Prostate gland (tissue), 2 donors: ENCODE data around the gene TEPSIN. TPM values are rescaled to one million over a fixed set of nuclear protein-coding genes. Genes with fewer than 3 reads are reported as not detected.

ENCODE experiments used
- DNase-seq: peaks from one replicate; pipeline ENCODE4 v3.0.0-alpha.2; 2019; ENCODE audit warnings: low spot score
- H3K27ac ChIP-seq, 2 donors: fragments of 200-600 bp; sonication (generic); 2 replicates each; pipeline ENCODE4 v1.5.1; 2017 to 2019
- H3K27me3 ChIP-seq: fragments of 200-600 bp; sonication (generic); replicated peaks from 2 replicates; pipeline ENCODE4 v1.5.1; 2019; ENCODE audit not compliant: insufficient read depth
- H3K36me3 ChIP-seq, 2 donors: fragments of 200-600 bp; sonication (generic); 1 replicate in 1 of 2; 2 replicates in 1 of 2; pipeline versions ENCODE4 v1.5.1 to v1.8.1; 2017 to 2019
- H3K4me1 ChIP-seq: fragments of 200-600 bp; sonication (generic); replicated peaks from 2 replicates; pipeline ENCODE4 v1.5.1; 2019
- H3K4me3 ChIP-seq, 2 donors: fragments of 200-600 bp; sonication (generic); 2 replicates each; pipeline ENCODE4 v1.5.1; 2017 to 2019
- H3K9me3 ChIP-seq: fragments of 200-600 bp; sonication (generic); 2 replicates; pipeline ENCODE4 v1.5.1; 2017
- POLR2A ChIP-seq: fragments of 450-650 bp; IDR thresholded peaks from one replicate; pipeline ENCODE4 v1.6.1; 2016; ENCODE audit warnings: antibody characterized with exemption, mild to moderate bottlenecking
- POLR2AphosphoS5 ChIP-seq: sonication (generic); formaldehyde crosslinking; IDR thresholded peaks from one replicate; pipeline ENCODE4 v1.6.1; 2017; ENCODE audit warnings: antibody characterized with exemption
- WGBS: methylation state at CpG from one replicate; pipeline ENCODE4 v1.1.5; 2018; 5-methylcytosine and 5-hydroxymethylcytosine counted together
- intact Hi-C: fragments of 100-400 bp; cut with DNase I; formaldehyde crosslinking; loops from one replicate; pipeline ENCODE4 v1.14.2; 2022
- total RNA-seq, 2 donors: library from RNA; depleted of rRNA; stranded (reverse); fragments of >200 nt; gene quantifications; one replicate each; pipeline ENCODE4 v1.1.0, GENCODE V29; 2016
- TF ChIP-seq, protein P1 (sequence below), 4 experiments: fragments of 200-600 bp in 2 of 4; fragments of 450-650 bp in 2 of 4; sonication (generic) in 2 of 4; IDR thresholded peaks; 1 replicate in 3 of 4; 2 replicates in 1 of 4; pipeline ENCODE4 v1.5.1; 2016 to 2019; ENCODE audit warnings: antibody characterized with exemption in 4 of 4, mild to moderate bottlenecking in 2 of 4, moderate library complexity in 2 of 4

TEPSIN gene
- total RNA-seq, 2 donors from 2014 or later = 35.6 to 81.5 TPM

DNA sequence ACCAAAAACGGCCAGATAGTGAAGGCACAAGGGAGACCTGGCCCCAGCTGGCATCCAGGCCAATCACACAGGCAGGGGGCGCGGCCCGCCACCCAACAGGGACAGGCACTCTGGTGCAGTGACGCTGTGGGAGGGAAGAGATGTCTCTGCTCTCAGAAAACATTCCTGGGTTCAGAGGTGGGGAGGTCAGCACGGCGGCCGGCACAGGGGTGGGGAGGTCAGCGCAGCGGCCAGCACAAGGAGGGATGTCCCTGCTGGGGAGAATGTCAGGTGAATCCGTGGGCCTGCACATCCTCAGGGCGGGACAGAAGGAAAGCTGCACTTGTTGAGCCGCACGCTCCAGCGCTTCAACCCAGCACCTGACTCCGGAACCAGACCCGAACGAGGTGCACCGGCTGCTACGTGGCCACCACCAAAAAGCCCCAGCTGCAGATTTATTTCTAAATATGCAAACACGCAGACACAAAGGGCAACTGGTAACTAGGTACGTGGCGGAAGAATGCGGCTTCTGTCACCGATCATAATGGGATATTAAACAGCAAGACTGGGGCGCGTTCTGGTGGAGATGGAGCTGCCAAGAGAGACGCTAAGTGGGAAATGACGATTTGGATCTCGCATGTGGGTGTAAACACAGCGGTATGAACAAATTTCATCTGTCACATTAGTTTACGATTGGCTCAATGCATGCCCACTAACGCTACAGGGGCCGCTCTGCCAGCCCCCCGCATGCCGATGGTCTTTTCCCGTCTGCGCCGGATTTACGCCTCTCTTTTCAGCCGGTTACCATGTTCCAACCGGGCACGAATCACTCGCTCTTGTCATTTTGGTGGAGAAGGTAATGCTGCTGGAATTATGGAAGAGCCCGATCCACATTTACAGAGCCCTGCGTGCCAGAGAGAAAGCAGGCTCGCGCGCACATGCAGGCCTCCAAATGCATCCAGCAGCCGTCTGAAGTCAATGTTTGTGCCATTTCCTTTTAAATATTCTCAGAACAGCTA lies 40.7 kb upstream of the TEPSIN start:
- no peaks in the 10 kb centered on the region for H3K27me3 ChIP-seq
- TF ChIP-seq POLR2AphosphoS5 (no peak), POLR2A (no peak)
- TF ChIP-seq, protein P1, sequence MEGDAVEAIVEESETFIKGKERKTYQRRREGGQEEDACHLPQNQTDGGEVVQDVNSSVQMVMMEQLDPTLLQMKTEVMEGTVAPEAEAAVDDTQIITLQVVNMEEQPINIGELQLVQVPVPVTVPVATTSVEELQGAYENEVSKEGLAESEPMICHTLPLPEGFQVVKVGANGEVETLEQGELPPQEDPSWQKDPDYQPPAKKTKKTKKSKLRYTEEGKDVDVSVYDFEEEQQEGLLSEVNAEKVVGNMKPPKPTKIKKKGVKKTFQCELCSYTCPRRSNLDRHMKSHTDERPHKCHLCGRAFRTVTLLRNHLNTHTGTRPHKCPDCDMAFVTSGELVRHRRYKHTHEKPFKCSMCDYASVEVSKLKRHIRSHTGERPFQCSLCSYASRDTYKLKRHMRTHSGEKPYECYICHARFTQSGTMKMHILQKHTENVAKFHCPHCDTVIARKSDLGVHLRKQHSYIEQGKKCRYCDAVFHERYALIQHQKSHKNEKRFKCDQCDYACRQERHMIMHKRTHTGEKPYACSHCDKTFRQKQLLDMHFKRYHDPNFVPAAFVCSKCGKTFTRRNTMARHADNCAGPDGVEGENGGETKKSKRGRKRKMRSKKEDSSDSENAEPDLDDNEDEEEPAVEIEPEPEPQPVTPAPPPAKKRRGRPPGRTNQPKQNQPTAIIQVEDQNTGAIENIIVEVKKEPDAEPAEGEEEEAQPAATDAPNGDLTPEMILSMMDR (IDR thresholded peaks at IDR 0.05) = no peak

DNA sequence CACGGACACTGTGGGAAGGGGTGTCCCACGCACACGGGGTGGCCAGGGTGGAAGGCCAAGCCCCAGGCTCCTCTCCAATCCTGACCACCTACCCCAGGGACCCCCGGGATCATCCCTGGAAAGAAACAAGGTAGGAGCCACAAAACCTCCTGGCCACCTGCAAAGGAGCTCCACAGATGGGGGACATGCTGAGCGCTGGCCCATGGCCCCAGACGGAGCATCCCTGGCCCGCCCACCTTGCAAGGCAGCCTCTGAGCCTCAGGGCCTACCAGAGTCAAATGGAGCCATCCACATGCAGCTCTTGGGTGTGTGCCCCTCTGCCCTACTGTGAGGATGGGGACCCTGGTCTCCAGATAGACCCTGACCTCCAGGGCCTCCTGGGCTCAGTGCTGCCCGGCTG lies 40.0 kb upstream of the TEPSIN start:
- 94% methylated on average over 4 of the region's 8 CpGs for WGBS

More for the DNA sequence above, 40.7 kb upstream of the TEPSIN start:
- Histone ChIP-seq H3K27ac (no peak overlapping the region), H3K36me3 (peaks cover 0 to 3% of the 10 kb centered on the region in 2 donors), H3K4me1 (peaks cover 12% of the 10 kb centered on the region), H3K9me3 (no peaks in the 10 kb centered on the region), H3K4me3 (no peak overlapping the region)
- 97% methylated on average over 50 of the region's 50 CpGs for WGBS
- DNase-seq = no peak
- intact Hi-C loops = no loop called here

GRCh38 chr17:81277946-81278693 lies 39.3 kb upstream of the TEPSIN start:
- Histone ChIP-seq H3K4me1 (peaks cover 12% of the 10 kb centered on the region), H3K4me3 (no peak overlapping the region), H3K36me3 (peaks cover 0 to 5% of the 10 kb centered on the region in 2 donors), H3K27me3 (no peaks in the 10 kb centered on the region), H3K9me3 (no peaks in the 10 kb centered on the region), H3K27ac (peak overlapping the region in 1 of 2 donors; percentile 20)
- DNase-seq = no peak
- TF ChIP-seq POLR2A (no peak), POLR2AphosphoS5 (no peak)
- TF ChIP-seq, protein P1 (IDR thresholded peaks at IDR 0.05) = no peak
- WGBS = 64% methylated on average over 19 of the region's 20 CpGs
- intact Hi-C loops = no loop called here

More for the DNA sequence above, 40.0 kb upstream of the TEPSIN start:
- Histone ChIP-seq H3K36me3 (peaks cover 0 to 5% of the 10 kb centered on the region in 2 donors), H3K4me3 (no peak overlapping the region), H3K27me3 (no peaks in the 10 kb centered on the region), H3K27ac (no peak overlapping the region), H3K9me3 (no peaks in the 10 kb centered on the region), H3K4me1 (peaks cover 12% of the 10 kb centered on the region)
- TF ChIP-seq POLR2AphosphoS5 = no peak
- no peak for TF ChIP-seq POLR2A
- TF ChIP-seq, protein P1 (IDR thresholded peaks at IDR 0.05) = no peak
- intact Hi-C loops = no loop called here
- no peak for DNase-seq

DNA sequence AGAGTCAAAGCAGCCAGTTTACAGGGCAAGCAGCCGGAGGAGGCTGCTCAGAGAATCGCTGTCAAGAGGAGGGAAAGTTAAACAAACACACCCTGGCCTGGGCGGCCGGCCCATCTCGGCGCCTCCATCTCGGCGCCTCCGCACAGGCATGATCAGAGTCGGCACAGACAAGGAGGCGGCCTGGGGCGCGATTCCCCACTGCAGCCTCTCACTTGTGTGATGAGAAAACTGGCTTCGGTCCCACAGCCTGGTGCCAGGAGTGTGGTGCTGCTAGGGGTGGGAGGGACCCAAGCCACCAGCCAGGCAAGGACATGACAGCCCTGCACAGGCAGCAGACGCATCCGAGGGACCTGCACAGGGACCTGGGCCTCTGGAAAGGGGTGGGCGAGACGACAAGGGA lies 38.6 kb upstream of the TEPSIN start:
- H3K36me3 ChIP-seq = peaks cover 0 to 5% of the 10 kb centered on the region in 2 donors
- DNase-seq = peak; percentile 89
- H3K9me3 ChIP-seq = no peaks in the 10 kb centered on the region
- WGBS = 21% methylated on average over 18 of the region's 18 CpGs
- H3K27me3 ChIP-seq = no peaks in the 10 kb centered on the region
- H3K27ac ChIP-seq = peak overlapping the region in 1 of 2 donors; percentile 20
- H3K4me1 ChIP-seq = peaks cover 12% of the 10 kb centered on the region
- intact Hi-C loops = no loop called here
- no peak overlapping the region for H3K4me3 ChIP-seq
- TF ChIP-seq POLR2AphosphoS5 (peak; percentile 83), POLR2A (no peak)
- TF ChIP-seq, protein P1 (IDR thresholded peaks at IDR 0.05) = no peak
